Body of pancreas (tissue), 4 donors: Measurements from ENCODE around the gene CLDN6. TPM values are rescaled to one million over a fixed set of nuclear protein-coding genes. Genes with fewer than 3 reads are reported as not detected.

Source experiments
- ATAC-seq: fragments of 150-250 bp; one replicate; pipeline ENCODE4 v1.9.1; 2016
- DNase-seq, 4 donors: peaks; one replicate each; pipeline ENCODE4 v3.0.0-alpha.2; 2019
- H3K27ac ChIP-seq, 4 donors: fragments of 200-600 bp; sonication (generic); 1 replicate in 3 of 4; 2 replicates in 1 of 4; pipeline versions ENCODE4 v1.5.1 to v1.6.1; 2016 to 2019; ENCODE audit warnings: mild to moderate bottlenecking in 1 of 4, mixed read lengths in 1 of 4, moderate library complexity in 1 of 4
- H3K27me3 ChIP-seq, 2 donors: fragments of 200-600 bp; sonication (generic); one replicate each; pipeline ENCODE4 v1.6.0; 2016; ENCODE audit warnings: mild to moderate bottlenecking in 1 of 2
- H3K36me3 ChIP-seq, 2 donors: fragments of 200-600 bp; sonication (generic); replicated peaks in 1 of 2; 2 replicates each; pipeline ENCODE4 v1.5.1; 2016; ENCODE audit warnings: low read depth in 2 of 2; ENCODE audit not compliant: insufficient read depth in 1 of 2
- H3K4me1 ChIP-seq: fragments of 200-600 bp; sonication (generic); one replicate; pipeline ENCODE4 v1.6.0; 2016
- H3K4me3 ChIP-seq, 2 donors: fragments of 200-600 bp; sonication (generic); 1 replicate in 1 of 2; 2 replicates in 1 of 2; pipeline ENCODE4 v1.5.1; 2016 to 2019
- H3K9me3 ChIP-seq, 3 donors: fragments of 200-600 bp; sonication (generic); 1 replicate in 2 of 3; 2 replicates in 1 of 3; pipeline ENCODE4 v1.5.1; 2016
- POLR2A ChIP-seq, 3 donors: fragments of 450-650 bp; IDR thresholded peaks; one replicate each; pipeline ENCODE4 v1.6.1; 2016; ENCODE audit warnings: antibody characterized with exemption in 3 of 3, mild to moderate bottlenecking in 2 of 3
- WGBS, 2 donors: methylation state at CpG; one replicate each; pipeline ENCODE4 v1.1.5; 2017; 5-methylcytosine and 5-hydroxymethylcytosine counted together
- intact Hi-C: fragments of 100-400 bp; cut with DNase I; formaldehyde crosslinking; loops from one replicate; pipeline ENCODE4 v1.15.1; 2023
- total RNA-seq, 2 donors: library from RNA; depleted of rRNA; stranded (reverse); fragments of >200 nt; gene quantifications; one replicate each; pipeline ENCODE4 v1.1.0, GENCODE V29; 2016
- TF ChIP-seq, protein P1 (sequence below), 7 experiments: fragments of 450-650 bp in 4 of 7; fragments of 200-600 bp in 3 of 7; sonication (generic) in 3 of 7; IDR thresholded peaks; one replicate each; pipeline ENCODE4 v1.5.1; 2016 to 2019; ENCODE audit warnings: antibody characterized with exemption in 7 of 7

Gene CLDN6
- total RNA-seq, 2 donors from 2014 or later: 0.33 to 0.78 TPM

DNA sequence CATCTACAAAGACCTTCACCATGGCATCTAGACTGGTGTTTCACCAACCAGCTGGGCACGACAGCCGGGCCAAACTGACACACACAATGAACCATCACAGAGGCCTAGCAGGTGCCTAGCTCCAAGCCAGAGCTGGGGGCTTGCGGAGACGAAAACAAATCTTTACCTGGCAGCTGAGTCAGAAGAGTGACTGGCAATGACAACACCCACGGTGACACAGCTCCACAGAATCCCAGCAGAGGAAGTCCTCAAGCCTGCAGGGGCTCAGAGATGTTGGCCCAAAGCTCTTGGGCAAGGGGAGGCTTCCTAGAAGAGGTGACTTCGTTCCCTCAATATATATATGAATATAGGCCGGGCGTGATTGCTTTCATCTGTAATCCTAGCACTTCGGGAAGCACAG lies 33.5 kb upstream of the CLDN6 start:
- intact Hi-C loops: loop anchor here (10.0 kb wide), 1 partner anchor 63 kb away; the partner anchor contains the start of gene ZNF205
- H3K4me1 ChIP-seq: peaks cover 6% of the 10 kb centered on the region
- WGBS, 2 donors: 80 to 84% methylated on average over 7 to 9 of the region's 9 CpGs
- H3K27ac ChIP-seq: no peak overlapping the region
- ATAC-seq (no peak), DNase-seq (no peak)
- H3K36me3 ChIP-seq: no peaks in the 10 kb centered on the region
- no peak overlapping the region for H3K4me3 ChIP-seq
- TF ChIP-seq, protein P1, sequence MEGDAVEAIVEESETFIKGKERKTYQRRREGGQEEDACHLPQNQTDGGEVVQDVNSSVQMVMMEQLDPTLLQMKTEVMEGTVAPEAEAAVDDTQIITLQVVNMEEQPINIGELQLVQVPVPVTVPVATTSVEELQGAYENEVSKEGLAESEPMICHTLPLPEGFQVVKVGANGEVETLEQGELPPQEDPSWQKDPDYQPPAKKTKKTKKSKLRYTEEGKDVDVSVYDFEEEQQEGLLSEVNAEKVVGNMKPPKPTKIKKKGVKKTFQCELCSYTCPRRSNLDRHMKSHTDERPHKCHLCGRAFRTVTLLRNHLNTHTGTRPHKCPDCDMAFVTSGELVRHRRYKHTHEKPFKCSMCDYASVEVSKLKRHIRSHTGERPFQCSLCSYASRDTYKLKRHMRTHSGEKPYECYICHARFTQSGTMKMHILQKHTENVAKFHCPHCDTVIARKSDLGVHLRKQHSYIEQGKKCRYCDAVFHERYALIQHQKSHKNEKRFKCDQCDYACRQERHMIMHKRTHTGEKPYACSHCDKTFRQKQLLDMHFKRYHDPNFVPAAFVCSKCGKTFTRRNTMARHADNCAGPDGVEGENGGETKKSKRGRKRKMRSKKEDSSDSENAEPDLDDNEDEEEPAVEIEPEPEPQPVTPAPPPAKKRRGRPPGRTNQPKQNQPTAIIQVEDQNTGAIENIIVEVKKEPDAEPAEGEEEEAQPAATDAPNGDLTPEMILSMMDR (IDR thresholded peaks at IDR 0.05): no peak
- no peak for TF ChIP-seq POLR2A (IDR thresholded peaks at IDR 0.05)
- no peaks in the 10 kb centered on the region for H3K9me3 ChIP-seq
- H3K27me3 ChIP-seq: peaks cover 0 to 13% of the 10 kb centered on the region in 2 donors

DNA sequence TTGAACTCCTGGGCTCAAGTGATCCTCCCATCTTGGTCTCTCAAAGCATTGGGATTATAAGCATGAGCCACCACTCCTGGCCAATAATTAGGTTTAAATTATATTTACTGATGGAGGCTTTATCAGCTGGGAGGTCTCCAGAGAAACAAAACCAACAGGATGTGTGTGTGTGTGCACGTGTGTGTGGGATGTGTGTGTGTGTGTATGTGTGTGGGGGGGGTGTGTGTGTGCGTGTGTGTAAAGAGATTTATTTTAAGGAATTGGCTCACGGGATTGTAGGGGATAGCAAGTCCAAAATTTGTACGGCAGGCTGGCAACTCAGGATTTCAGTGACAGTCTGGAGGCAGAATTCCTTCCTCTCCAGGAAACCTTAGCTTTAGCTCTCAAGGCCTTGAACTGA lies 33.0 kb upstream of the CLDN6 start:
- H3K4me3 ChIP-seq: no peak overlapping the region
- no peaks in the 10 kb centered on the region for H3K9me3 ChIP-seq
- TF ChIP-seq, protein P1 (IDR thresholded peaks at IDR 0.05): no peak
- no peak for TF ChIP-seq POLR2A (IDR thresholded peaks at IDR 0.05)
- H3K4me1 ChIP-seq: peaks cover 11% of the 10 kb centered on the region
- no peak overlapping the region for H3K27ac ChIP-seq
- ATAC-seq (no peak), DNase-seq (no peak)
- 14 to 31% methylated on average over 4 of the region's 4 CpGs for WGBS, 2 donors
- H3K36me3 ChIP-seq: no peaks in the 10 kb centered on the region
- intact Hi-C loops: loop anchor here (10.0 kb wide), 1 partner anchor 64 kb away; the partner anchor contains the start of gene ZNF205
- peaks cover 0 to 16% of the 10 kb centered on the region in 2 donors for H3K27me3 ChIP-seq

DNA sequence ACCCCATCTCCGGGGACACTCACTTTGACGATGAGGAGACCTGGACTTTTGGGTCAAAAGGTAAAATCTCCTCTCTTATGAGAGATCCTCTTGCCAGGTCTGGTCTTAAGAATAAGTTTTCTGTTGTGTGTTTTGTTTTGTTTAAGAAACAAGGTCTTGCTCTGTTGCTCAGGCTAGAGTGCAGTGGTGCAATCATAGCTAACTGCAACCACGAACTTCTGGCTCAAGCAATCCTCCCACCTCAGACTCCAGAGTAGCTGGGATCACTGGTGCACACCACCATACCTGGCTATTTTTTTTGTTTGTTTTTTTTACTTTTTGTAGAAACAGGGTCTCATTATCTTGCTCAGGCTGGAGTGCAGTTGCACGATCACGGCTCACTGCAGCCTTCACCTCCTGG lies 32.5 kb upstream of the CLDN6 start:
- Histone ChIP-seq H3K4me3 (no peak overlapping the region), H3K27ac (no peak overlapping the region), H3K4me1 (peaks cover 16% of the 10 kb centered on the region), H3K36me3 (no peaks in the 10 kb centered on the region), H3K9me3 (no peaks in the 10 kb centered on the region), H3K27me3 (peaks cover 0 to 19% of the 10 kb centered on the region in 2 donors)
- intact Hi-C loops: loop anchor here (10.0 kb wide), 1 partner anchor 64 kb away; the partner anchor contains the start of gene ZNF205
- TF ChIP-seq POLR2A (IDR thresholded peaks at IDR 0.05): no peak
- TF ChIP-seq, protein P1 (IDR thresholded peaks at IDR 0.05): no peak
- no peak for ATAC-seq
- WGBS, 2 donors: 67 to 80% methylated on average over 5 of the region's 5 CpGs
- no peak for DNase-seq

DNA sequence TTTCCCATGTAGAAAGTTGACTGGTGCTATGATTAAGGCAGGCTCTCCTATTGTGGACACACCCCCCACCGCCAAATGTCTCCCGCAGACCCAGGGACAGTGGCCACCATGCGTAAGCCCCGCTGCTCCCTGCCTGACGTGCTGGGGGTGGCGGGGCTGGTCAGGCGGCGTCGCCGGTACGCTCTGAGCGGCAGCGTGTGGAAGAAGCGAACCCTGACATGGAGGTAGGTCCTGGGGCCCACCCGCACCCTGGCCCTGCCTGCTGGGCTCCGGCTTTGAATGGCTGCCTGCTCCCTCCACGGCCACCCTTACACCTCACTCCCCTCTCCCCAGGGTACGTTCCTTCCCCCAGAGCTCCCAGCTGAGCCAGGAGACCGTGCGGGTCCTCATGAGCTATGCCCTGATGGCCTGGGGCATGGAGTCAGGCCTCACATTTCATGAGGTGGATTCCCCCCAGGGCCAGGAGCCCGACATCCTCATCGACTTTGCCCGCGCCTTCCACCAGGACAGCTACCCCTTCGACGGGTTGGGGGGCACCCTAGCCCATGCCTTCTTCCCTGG lies 32.0 kb upstream of the CLDN6 start:
- 81% methylated on average over 26 of the region's 26 CpGs; no CpG with 5 or more reads in 1 of the 2 donors for WGBS, 2 donors

More for the DNA sequence above, 32.0 kb upstream of the CLDN6 start:
- ATAC-seq (no peak), DNase-seq (no peak)
- TF ChIP-seq, protein P1 (IDR thresholded peaks at IDR 0.05): no peak
- no peak for TF ChIP-seq POLR2A (IDR thresholded peaks at IDR 0.05)
- Histone ChIP-seq H3K27ac (no peak overlapping the region), H3K36me3 (no peaks in the 10 kb centered on the region), H3K4me3 (no peak overlapping the region), H3K9me3 (no peaks in the 10 kb centered on the region), H3K27me3 (peaks cover 0 to 23% of the 10 kb centered on the region in 2 donors), H3K4me1 (peaks cover 20% of the 10 kb centered on the region)
- intact Hi-C loops: loop anchor here (10.0 kb wide), 1 partner anchor 65 kb away; the partner anchor contains the start of gene ZNF205
